Cerebellar cortex (tissue), 1 donor: ENCODE results near the gene MKRN3.
"Not testable (repeated sequence)": the region's sequence is repeated elsewhere in the genome, so short reads cannot be mapped to it uniquely, and the experiment has no call there.

Experiments
- DNase-seq: peaks from one replicate; pipeline ENCODE4 v3.0.0-alpha.2; 2015; ENCODE audit warnings: low spot score

The MKRN3 gene

GRCh38 chr15:23589012-23589411 is 23.5 kb downstream of the MKRN3 start:
- no peak for DNase-seq

- DNase-seq: no peak
Observed at GRCh38 chr15:23594252-23594770, 28.8 kb downstream of the MKRN3 start.

- DNase-seq: no peak
Observed at GRCh38 chr15:23595368-23595767, 29.9 kb downstream of the MKRN3 start.

- no peak for DNase-seq
Observed at GRCh38 chr15:23596736-23597135, 31.3 kb downstream of the MKRN3 start.

- DNase-seq: not testable (repeated sequence)
Observed at GRCh38 chr15:23597278-23597677, 31.8 kb downstream of the MKRN3 start.

GRCh38 chr15:23599053-23599452 is 33.6 kb downstream of the MKRN3 start:
- DNase-seq: no peak

- no peak for DNase-seq
Observed at GRCh38 chr15:23602124-23602523, 36.6 kb downstream of the MKRN3 start.

GRCh38 chr15:23606226-23606625 is 40.8 kb downstream of the MKRN3 start:
- DNase-seq: no peak

- no peak for DNase-seq
Observed at GRCh38 chr15:23616536-23616935, 51.1 kb downstream of the MKRN3 start.
